DMS 273 (cell line): Measurements from ENCODE around the gene GJD3.
A peak's percentile ranks its signal among the peaks of the same experiment; 100 is the strongest.

Experiments used
- DNase-seq: peaks from one replicate; lab custom pipeline; 2025; ENCODE audit not compliant: unreplicated experiment; lab: John Stamatoyannopoulos, UW

The GJD3 gene

GRCh38 chr17:40341808-40342503, 22.6 kb downstream of the GJD3 start:
- no peak for DNase-seq

- no peak for DNase-seq
Observed at GRCh38 chr17:40340880-40341807, 23.4 kb downstream of the GJD3 start.

GRCh38 chr17:40340327-40340726, 24.2 kb downstream of the GJD3 start:
- DNase-seq = no peak

- no peak for DNase-seq
Observed at GRCh38 chr17:40338941-40339649, 25.4 kb downstream of the GJD3 start.

- DNase-seq = no peak
Observed at GRCh38 chr17:40338058-40338457, 26.5 kb downstream of the GJD3 start.

GRCh38 chr17:40337351-40337750, 27.2 kb downstream of the GJD3 start:
- no peak for DNase-seq

GRCh38 chr17:40335620-40336019, 28.9 kb downstream of the GJD3 start:
- no peak for DNase-seq

GRCh38 chr17:40333781-40334448, 30.6 kb downstream of the GJD3 start:
- DNase-seq = no peak

- DNase-seq = peak; percentile 64
Observed at GRCh38 chr17:40331743-40332641, 32.5 kb downstream of the GJD3 start.

- no peak for DNase-seq
Observed at GRCh38 chr17:40330850-40331470, 33.6 kb downstream of the GJD3 start.

- peak; percentile 82 for DNase-seq
Observed at GRCh38 chr17:40329839-40330794, 34.4 kb downstream of the GJD3 start.

- DNase-seq = no peak
Observed at GRCh38 chr17:40328386-40328766, 36.2 kb downstream of the GJD3 start.

GRCh38 chr17:40327735-40328385, 36.7 kb downstream of the GJD3 start:
- DNase-seq = peak; percentile 32

GRCh38 chr17:40327244-40327729, 37.2 kb downstream of the GJD3 start:
- DNase-seq = no peak

- DNase-seq = no peak
Observed at GRCh38 chr17:40326832-40327199, 37.7 kb downstream of the GJD3 start.

- DNase-seq = no peak
Observed at GRCh38 chr17:40326014-40326831, 38.3 kb downstream of the GJD3 start.
